ENCODE measurements around the gene FAU. TPM values are rescaled to one million over a fixed set of nuclear protein-coding genes. Genes with fewer than 3 reads are reported as not detected.

FAU gene
- total RNA-seq, 1 donor from 2014 or later, result 710 TPM

DNA sequence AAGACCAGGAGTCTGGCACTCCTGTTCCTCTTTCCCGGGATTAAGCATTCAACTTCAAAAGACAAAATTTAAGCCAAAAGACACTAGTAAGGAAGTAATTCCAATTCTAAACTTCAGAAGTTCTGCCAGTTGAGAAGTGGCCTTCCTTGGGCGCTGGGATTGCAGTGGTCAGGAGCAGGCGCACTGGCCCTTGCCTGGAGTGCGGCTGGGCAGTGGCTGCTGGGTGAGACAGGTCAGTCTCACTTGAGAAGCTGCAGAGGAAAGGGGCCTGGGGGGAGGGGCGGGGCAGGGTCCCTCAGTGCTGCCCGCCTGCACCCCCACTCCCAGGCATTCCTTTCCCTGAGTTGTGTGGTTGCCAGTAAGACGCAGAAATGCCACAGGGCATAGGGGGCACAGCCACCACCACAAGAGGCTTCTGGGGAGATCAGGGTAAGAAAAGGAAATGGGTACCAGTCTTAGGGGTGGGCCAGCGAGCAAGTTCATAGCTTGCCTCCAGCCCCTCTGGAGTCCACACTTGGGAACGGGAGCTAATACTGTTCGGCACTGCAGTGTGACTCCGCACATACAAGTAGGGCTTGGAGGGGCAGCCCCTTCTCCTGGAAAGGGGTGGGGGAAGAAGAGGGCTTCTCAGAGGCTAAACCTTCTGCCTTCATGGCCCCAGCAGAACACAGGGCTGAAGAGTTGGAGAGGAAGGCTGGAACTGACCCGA lies 5.7 kb upstream of the FAU start:
- DNase-seq (ENCODE audit: low spot score in 2 of 2, unreplicated experiment in 2 of 2), result no peak
- no peaks in the 10 kb centered on the region for H3K27me3 Mint-ChIP-seq (ENCODE audit: low read depth)
- H3K27ac Mint-ChIP-seq, result no peak overlapping the region
- no peaks in the 10 kb centered on the region for H3K9me3 Mint-ChIP-seq
- H3K36me3 Mint-ChIP-seq, result peaks cover 9% of the 10 kb centered on the region
- peaks cover 11% of the 10 kb centered on the region for H3K4me1 Mint-ChIP-seq
- TF ChIP-seq, protein P1, sequence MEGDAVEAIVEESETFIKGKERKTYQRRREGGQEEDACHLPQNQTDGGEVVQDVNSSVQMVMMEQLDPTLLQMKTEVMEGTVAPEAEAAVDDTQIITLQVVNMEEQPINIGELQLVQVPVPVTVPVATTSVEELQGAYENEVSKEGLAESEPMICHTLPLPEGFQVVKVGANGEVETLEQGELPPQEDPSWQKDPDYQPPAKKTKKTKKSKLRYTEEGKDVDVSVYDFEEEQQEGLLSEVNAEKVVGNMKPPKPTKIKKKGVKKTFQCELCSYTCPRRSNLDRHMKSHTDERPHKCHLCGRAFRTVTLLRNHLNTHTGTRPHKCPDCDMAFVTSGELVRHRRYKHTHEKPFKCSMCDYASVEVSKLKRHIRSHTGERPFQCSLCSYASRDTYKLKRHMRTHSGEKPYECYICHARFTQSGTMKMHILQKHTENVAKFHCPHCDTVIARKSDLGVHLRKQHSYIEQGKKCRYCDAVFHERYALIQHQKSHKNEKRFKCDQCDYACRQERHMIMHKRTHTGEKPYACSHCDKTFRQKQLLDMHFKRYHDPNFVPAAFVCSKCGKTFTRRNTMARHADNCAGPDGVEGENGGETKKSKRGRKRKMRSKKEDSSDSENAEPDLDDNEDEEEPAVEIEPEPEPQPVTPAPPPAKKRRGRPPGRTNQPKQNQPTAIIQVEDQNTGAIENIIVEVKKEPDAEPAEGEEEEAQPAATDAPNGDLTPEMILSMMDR (IDR thresholded peaks at IDR 0.05; ENCODE audit: unreplicated experiment), result no peak
- H3K4me3 Mint-ChIP-seq, result no peak overlapping the region

GRCh38 chr11:65126624-65127274 lies 4.8 kb upstream of the FAU start:
- Mint-ChIP-seq H3K36me3 (peaks cover 9% of the 10 kb centered on the region), H3K4me1 (peaks cover 15% of the 10 kb centered on the region), H3K4me3 (no peak overlapping the region), H3K27ac (no peak overlapping the region), H3K9me3 (no peaks in the 10 kb centered on the region), H3K27me3 (ENCODE audit: low read depth) (no peaks in the 10 kb centered on the region)
- no peak for DNase-seq (ENCODE audit: low spot score in 2 of 2, unreplicated experiment in 2 of 2)
- TF ChIP-seq, protein P1 (IDR thresholded peaks at IDR 0.05; ENCODE audit: unreplicated experiment), result no peak

- no peak for DNase-seq (ENCODE audit: low spot score in 2 of 2, unreplicated experiment in 2 of 2)
- H3K27me3 Mint-ChIP-seq (ENCODE audit: low read depth), result no peaks in the 10 kb centered on the region
- H3K36me3 Mint-ChIP-seq, result peaks cover 6% of the 10 kb centered on the region
- H3K4me3 Mint-ChIP-seq, result no peak overlapping the region
- H3K27ac Mint-ChIP-seq, result no peak overlapping the region
- peaks cover 24% of the 10 kb centered on the region for H3K4me1 Mint-ChIP-seq
- TF ChIP-seq, protein P1 (IDR thresholded peaks at IDR 0.05; ENCODE audit: unreplicated experiment), result no peak
- H3K9me3 Mint-ChIP-seq, result no peaks in the 10 kb centered on the region
Measured at GRCh38 chr11:65125197-65126056, 3.5 kb upstream of the FAU start.

DNA sequence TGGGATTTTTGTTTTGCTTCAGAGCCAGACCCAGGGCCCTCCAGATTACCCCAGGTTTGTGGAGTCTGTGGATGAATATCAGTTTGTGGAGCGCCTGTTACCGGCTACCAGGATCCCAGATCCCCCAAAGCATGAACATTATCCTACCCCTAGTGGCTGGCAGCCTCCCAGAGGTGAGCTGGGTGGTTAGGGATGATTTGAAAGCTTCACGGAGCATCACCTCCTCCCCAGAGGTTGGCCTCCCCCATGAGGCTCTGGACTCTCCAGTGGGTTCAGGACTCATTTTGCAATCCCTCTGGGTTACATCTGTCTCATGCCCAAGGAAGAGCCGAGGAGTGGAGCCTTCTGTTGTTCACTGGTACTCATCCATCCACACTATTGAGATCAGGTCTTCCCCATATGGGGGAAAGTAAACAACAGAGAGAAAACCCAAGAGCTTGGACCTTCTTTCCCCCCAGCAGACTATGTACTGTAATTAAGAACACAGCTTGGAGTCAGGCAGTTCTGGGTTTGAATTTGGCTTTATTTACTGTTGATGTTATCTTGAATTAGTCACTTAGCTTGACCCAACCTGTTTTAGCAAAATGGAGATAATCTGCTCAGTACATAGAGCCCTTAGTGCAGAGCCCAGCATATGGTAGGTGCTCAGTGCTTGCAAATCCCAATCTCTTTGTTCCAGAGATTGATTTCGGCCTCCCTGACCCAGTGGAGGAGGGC lies 2.7 kb upstream of the FAU start:
- Mint-ChIP-seq H3K9me3 (no peaks in the 10 kb centered on the region), H3K27me3 (ENCODE audit: low read depth) (no peaks in the 10 kb centered on the region), H3K36me3 (peaks cover 8% of the 10 kb centered on the region), H3K4me3 (peak overlapping the region; percentile 23), H3K4me1 (peaks cover 26% of the 10 kb centered on the region), H3K27ac (no peak overlapping the region)
- TF ChIP-seq, protein P1 (IDR thresholded peaks at IDR 0.05; ENCODE audit: unreplicated experiment), result no peak
- DNase-seq (ENCODE audit: low spot score in 2 of 2, unreplicated experiment in 2 of 2), result no peak

- Mint-ChIP-seq H3K27me3 (ENCODE audit: low read depth) (no peaks in the 10 kb centered on the region), H3K4me3 (peak overlapping the region; percentile 99), H3K36me3 (peaks cover 12% of the 10 kb centered on the region), H3K27ac (peak overlapping the region; percentile 99), H3K9me3 (no peaks in the 10 kb centered on the region), H3K4me1 (peaks cover 33% of the 10 kb centered on the region)
- no peak for DNase-seq (ENCODE audit: low spot score in 2 of 2, unreplicated experiment in 2 of 2)
- TF ChIP-seq, protein P1 (IDR thresholded peaks at IDR 0.05; ENCODE audit: unreplicated experiment), result no peak
Measured at GRCh38 chr11:65121447-65121864, 478 bp downstream of the FAU start.

Data from mesothelial cell of epicardium (in vitro differentiated cells).